ENCODE data around the gene RAMACL.
A peak's percentile ranks its signal among the peaks of the same experiment; 100 is the strongest.
"Not testable (repeated sequence)": the region's sequence is repeated elsewhere in the genome, so short reads cannot be mapped to it uniquely, and the experiment has no call there.

Gene RAMACL

DNA sequence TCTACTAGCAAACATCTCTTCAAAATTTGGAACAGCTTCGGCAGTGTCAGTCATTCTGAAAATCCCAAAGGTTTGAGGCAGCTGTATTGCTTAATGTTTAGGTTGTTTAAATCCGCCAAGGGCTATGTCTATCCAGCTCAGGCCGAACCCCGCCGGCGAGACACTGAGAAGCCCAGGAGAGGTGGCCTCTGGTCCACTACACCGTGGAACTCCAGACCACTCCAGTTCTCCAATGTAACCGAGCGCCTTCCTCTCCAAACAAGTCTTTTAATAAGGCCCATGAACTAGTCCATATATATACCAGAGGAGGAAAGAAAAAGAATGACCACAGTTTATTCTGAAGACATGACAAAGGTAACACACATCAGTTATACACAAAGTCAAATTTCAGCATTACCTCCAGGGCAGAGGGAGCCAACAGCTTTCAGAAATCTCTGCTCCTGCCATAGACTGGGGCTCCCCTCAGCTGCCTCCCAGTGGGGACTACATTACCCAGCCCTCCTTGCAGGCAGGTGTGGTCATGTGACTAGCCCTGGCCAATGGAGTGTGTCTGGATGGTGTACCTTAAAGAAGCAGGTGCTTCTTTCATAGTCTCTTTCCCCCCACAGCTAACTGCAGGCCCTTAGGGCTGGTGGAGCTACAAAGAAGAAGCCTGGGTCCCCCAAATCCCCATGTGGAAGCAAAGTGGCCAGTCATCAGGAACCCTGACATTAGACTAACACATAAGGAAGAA is at the start of gene RAMACL:
TSS of gene RAMACL (minus strand) at position 255 of the 733 bp plus-strand sequence. CDS start at position 54, 201 bp downstream.
- DNase-seq, result no peak

DNA sequence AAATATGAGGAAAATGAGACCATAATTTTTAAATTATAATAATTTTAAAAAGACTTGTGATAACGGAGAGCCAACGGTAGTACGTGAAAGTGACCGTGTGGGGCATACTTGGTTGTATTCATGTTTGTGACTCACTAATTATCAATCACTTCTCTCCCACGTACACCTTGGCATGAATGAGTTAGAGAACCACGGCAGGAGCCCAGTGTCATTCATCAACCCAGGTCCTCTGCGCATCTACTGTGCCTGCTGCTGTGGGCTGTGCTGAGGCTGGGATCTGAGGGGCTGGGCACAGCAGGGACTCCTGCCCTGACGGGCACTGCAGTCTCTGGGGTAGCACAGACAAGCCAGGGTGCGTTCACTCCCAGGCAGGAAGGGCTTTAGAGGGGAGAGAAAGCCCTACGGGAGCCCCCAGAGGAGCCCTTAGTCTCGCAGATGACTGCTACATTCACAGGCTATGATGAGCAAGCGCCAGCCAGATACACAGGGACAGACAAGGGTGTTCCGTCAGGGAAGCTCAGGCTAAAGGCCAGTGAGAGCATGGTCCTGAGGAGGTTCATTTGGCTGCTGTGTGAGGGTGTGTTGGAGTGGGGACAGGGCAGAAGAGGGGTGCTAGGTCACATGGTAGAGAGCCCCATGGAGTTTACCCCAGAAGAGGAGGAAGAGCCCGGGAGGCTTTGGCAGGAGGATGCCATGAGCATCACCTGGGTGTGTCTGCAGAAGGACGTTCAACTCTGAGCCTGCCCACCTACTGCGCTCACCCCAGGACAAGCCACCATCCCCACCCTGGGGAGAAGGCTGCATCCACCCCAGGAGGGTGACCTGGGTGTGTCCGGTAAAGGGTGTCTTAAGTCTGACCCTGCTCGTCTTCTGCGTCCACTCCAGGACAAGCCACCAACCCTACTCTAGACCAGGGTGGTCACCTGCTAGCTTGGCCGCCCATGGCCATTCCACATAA is 48.8 kb upstream of the RAMACL start:
- DNase-seq, result no peak

DNA sequence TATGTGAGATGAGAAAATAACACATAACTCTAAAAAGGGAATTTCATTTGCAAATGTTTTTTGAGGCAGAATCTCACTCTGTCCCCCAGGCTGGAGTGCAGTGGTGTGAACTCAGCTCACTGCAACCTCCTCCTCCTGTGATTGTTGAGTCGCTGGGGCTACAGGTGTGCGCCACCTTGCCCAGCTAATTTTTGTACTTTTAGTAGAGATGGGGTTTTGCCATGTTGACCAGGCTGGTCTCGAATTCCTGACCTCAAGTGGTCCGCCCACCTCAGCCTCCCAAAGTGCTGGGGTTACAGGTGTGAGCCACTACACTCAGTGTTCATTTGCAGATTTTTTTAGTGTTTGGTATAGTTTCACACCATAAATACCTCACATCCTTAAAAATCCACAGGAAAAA is 48.1 kb upstream of the RAMACL start:
- DNase-seq, result not testable (repeated sequence)

DNA sequence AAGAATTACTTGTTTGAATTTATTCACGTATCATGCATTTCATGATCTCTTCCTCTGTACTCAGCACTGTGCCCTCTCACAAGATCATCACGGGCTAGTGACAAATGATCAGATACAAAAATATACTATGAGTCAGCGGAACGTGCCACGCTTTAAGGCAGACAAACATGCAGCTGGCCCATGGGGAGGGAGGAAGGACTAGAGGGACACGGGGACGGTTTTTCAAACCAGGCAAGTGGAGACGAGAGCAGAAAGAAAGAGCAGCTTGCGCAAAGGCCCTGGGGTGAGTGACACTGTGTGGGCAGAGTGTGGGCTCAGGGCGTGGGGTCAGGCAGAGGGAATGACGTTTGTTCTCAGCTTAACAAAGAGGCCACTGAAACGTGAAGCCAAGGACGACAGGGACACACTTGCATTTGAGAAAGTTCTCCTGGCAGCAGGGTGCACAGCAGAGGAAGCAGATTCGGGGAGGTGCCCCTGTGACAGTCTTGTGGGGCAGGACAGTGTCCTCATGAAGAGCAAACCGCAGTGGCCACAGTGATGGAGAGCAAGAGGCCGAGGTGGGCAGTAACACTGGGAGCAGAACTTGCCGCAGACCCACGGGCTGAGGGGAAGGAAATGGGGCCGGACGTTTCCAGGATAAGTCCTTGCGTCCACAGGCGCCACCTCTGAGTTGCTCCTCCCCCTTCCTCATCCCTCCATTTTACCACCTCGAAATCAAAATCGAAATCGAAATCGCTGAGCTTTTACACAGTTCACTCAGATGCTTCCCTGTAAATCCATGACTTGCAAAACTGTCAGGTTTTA is 47.5 kb upstream of the RAMACL start:
- no peak for DNase-seq

DNA sequence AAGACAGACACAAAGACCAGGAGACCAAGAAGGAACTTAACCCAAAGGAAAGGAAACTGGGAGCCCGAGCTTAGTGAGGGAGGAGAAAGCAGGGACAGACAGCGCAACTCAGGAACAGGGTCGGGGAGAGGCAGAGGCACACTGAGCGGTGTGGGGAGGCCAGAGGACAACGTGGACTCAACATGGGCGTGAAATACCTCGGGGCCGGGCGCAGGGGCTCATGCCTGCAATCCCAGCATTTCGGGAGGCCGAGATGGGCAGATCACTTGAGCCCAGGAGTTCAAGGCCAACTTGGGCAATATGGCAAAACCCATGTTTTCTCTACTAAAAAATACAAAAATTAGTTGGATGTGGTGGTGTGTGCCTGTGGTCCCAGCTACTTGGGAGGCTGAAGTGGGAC is 46.3 kb upstream of the RAMACL start:
- no peak for DNase-seq

DNA sequence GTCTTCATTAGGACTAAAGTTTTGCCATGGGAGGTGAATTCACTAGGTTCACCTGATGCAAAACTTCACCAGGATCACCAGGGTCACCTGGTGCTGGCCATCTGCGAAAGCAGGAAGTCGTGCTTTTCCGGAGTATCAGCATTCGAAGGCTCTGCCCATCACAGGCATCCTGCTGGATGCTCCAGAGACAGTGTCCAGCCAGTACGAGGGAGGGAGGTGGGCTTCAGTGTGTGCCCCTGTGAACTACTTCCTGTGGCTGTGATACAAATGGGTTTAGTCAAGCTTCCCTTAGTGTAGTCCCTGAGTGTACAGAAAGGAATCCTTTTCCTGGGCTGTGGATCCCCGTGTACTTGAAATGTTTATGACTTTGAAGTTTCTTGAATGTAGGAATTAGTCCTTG is 44.0 kb upstream of the RAMACL start:
- no peak for DNase-seq

DNA sequence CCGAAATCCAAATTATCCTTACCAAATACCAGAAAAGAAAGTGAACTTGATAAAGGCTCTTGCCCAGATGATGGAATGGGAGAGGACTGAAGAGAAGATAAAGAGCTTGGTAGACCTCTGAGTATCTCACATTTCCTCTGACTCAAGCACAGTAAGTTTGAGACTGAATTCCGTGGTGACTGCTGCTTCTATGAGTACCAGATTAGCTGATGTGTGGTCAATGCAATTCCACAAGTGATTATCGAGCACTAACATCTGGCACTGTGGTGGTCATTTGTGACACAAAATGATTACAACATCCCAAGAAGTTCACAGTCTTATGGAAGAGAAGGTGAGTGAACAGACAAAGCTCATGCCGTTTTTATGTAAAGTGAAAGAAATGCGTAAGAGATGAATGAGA is 43.1 kb upstream of the RAMACL start:
- DNase-seq, result no peak

DNA sequence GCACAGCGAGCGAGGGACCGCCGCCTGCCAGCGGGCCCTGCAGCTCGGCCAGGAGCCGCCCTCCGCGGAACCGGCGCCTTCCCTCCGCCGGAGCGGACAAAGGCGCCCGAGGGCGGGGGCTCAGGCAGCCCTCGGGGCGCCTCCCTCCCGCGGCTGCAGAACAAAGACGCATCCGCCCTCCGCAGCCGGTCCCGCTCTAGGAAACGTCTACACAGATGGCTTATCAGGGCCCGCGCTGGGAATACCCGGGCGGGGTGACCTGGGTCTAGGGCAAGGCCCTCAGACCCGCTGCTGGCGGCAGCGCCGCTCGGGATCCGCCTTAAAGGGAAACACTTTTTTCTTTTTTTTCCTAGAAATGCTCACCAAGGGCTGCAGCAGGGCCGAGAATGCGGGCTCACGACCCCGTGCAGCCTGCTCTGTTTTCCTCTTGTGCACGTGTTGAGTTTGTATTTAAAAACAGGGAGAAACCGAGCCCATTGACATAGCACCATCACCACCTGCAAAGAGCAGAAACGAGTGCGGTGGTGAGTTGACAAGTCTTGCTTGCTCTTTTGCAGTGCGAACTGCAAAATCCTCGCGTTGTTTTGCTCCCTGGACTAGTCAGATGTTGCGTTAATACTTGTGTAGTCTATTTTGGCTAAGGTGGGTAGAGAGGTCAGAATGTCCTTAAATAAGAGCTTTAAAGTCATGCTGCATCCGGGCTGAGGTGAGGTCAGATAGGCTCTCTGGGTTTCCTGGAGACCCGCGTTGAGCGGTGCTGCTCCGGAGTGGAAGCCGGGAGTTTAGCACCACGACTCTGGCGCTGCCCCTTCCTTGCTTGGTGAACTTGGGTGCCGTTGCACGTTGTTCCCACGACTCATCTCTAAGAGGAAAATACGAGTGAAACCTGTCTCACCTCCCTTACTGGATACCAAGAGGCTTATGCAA is 41.7 kb upstream of the RAMACL start:
- peak; percentile 62 to 79 for DNase-seq

DNA sequence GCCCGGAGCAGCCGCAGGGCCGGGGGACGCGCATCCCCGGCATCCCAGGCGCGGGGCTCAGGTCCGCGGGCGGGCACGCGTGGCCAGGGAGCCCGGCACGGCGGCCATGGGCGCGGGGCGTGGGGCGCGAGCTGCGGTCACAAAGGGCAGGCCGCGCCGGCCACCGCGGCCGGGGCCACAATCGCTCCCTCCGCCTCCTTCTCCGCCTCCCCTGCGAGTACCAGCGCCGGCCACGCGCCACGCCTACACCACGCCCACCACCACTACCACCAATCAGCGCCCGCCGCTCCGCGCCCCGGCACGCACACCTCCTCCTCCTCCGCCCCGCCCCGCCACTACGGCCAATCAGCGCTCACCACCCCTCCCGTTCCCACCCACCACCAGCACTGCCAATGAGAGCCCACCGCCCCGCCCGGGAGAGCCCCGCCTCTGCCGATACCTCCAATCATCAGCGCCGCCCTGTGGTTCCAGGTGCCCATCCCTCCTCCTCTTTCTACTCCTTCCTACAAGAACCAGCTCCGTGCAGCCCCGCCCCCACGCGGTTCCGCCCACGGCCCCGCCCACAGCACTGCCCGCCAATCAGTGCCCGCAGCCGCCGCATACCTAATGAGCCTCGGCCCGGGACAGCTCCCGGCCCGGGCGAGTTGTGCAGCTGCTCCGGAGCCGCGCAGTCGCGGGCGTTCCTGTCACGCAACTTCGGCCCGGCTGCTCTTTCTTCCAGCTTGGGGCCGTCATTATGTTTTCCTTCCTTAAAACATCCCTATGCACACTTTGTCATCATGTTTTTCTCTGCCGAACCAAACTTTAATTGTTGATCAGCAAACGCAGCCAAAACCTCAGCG is 40.8 kb upstream of the RAMACL start, which contains the start of gene RPS6KA2:
TSS of gene RPS6KA2 (minus strand) at position 219 of the 842 bp plus-strand sequence. CDS start 232 bp downstream, outside the sequence.
- peak; percentile 99 to 100 for DNase-seq

DNA sequence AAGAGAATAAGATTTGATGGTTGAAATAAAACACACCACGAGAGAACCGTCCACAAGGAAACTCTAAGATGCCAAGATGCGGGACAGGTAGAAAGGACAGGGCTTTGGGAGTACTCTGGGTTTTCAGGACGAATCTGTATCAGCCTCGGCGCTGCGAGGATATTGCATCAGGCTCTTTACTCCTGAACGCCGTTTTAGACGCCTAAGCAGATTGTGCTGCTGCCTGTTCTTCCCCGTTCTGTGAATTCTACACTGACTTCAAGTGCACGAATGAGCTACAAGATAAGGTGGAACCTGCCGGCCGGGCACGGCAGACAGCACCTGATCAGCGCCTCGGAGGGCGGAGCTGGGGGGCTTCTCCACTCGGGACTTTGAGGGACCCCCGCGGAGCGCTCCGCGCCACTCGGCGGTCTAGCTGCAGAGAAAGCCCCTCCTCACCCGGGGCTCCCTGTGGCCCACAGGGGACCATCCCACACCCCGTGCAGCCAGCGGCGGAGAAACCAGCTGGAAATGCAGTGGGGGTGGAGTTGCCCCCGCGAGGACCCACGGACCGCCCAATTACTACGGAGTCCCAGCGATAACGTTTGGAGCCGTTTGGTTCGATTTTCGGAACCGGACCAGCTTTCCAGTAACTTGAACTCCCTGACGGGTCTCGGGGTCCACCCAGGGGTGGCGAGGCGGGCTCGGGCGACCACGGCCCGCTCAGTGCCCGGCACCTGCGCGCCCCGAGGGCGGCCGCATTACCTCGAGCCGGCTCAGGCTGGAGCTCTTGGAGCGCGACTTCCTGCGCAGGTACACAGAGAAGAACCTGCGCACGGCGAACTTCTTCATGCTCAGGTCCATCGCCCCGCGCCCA is 39.9 kb upstream of the RAMACL start:
- no peak for DNase-seq

DNA sequence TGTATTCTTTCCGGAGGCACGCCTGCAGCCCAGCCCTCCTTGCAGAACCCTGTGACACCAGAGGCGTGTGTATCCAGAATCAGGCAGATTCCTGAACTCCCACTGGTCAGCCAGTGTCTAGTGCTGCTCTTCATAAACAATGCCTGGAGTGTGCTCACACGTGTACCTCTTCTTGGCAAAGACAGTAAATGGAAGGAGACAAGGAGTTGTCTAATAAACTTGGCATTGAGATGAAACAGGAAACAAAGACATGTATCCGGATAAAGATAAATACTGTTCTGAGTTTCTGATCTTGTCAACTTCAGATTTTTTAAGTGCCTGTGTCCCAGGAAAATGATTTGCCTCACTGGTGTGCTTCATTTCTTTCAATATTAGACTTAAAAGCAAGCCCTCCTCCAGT is 38.9 kb upstream of the RAMACL start:
- DNase-seq, result no peak

DNA sequence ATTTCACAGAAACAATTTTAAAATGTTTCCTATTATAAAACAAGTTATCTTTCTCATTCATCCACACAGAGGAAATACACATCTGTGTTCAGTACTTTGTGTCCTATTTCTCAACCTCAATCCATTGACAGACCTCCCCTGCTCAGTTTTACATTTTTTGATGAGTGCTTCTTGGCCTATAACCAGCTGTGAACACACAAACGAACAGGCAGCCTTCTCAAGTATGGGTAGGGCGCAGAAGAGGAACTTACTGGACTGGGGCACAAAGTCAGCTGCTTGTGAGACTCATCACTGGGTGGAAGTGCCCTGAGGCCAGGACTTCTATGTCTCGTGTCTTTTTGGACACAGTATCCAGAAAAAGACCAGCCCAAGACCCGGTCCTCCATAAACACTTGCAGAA is 37.8 kb upstream of the RAMACL start:
- DNase-seq, result no peak

DNA sequence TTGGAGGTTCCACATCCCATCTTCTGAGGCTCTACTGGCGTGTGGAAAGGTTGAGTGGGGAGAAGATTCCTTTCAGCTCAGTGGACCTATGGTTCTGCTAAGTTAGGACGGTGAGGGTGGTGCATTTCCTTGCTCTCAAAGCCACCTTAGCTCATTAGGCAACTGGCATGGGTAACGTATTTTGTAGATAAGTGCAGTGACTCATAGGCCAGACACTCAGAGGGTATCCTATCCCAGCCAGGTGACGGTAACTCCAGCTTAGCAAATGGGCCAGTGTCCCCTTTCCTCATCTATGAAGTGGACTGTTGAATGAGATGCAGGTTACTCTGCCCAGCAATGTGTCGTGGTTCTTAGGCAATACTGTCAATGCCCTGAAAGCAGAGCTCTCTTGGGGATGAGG is 36.8 kb upstream of the RAMACL start:
- DNase-seq, result no peak

DNA sequence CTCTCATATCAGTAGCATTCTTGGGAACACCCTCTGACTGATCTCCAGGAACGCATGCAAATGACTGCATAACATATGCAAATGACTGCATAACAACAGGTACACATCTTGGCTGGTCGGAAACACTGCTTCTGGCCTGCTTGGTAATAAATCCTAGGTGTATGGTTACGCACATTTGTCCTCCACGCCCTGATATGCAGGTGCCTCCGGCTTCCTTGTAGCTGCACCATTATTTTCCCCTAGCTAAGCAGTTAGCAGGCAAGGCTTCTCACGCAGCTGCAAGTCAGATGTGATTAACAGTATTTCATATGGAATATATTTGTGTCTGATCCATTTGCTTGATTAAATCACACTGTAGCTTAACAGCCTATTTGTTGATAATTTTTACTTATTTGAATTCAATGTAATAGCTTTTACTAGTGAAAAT is 34.6 kb upstream of the RAMACL start:
- DNase-seq, result no peak

DNA sequence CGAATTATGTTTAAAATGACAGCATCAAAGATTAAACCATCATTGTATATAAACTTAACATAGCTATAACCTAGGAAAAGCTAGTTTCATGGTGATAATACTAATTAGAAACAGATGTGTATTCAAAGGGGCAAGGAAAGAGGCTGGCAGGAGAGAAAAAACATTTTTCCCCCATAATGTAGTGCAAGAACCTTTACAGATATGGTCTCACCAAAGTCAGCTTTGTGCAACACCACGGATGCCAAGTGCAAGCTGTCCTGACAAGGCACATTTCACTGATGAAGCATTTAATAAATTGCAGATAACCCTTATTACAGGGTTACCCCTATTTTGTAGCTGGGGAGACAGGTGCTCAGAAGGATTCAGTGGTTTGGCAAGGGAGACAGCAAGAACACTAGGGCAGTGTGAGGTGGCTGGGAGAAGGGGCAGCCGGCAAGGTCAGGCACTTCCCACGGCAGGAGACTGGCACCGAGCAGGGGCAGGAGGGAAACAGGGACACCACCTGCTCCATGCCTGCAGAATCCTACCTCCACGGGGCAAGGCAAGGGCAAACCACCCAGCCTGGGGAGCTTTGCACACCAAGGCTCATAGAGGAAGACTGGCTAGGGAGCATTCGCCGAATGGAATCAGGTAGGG is 34.1 kb upstream of the RAMACL start:
- no peak for DNase-seq

DNA sequence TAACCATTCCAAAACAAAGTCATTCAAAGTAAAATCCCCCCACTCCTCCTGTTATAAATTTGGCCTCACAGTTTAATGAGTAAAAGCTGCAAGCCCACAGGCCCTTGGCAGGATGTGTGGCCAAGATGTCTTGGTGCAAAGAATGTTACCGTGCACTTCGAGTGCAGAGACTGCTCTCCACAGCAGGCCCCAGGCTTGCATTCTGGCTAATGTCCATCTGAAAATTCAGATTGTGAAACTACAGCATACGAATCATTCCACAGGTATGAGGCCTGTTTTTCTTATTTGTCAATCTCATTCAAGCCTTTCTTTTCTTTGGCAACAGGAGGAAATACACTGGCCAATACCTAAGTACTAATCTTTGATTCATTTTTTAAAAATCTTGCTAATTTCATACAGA is 33.4 kb upstream of the RAMACL start:
- DNase-seq, result no peak

DNA sequence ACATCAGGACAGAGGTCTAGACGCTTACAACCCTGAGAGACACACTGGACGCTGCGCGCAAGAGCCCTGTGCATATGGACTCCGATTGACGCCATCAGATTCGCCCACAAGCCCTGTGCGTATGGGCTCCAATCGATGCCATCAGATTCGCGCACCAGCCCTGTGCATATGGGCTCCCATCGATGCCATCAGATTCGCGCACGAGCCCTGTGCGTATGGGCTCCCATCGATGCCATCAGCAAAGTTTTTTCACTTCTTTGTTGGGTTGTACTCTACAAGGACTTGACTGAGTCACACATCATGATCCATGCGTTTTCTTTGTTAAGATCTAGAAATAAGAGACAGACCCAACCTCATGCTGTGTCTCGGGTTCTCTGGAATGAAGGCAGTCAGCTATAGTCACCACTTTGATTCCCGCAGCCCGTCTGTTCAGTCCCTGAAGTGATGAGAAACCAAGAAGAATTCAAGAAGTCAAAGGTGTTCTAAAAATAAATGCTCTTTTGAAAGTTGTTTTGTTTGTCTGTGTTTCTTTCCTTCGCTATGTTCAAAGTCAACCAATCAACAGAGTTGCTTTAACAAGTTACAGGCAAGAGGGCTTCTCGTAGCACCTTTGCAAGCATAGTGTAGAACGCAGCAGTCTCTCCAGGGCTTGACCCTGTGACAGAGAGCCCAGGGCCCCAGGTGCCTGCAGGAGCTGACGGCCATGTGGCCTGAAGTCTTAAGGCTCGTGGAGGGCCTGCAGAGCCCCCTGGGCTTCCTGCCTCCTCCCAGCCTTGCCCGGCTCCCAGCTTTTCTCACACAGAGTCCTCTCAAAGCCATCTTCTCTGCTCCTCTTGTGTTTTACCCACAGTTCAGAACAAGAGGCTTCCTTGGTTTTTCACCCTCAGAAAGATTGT is 32.6 kb upstream of the RAMACL start:
- DNase-seq, result no peak

DNA sequence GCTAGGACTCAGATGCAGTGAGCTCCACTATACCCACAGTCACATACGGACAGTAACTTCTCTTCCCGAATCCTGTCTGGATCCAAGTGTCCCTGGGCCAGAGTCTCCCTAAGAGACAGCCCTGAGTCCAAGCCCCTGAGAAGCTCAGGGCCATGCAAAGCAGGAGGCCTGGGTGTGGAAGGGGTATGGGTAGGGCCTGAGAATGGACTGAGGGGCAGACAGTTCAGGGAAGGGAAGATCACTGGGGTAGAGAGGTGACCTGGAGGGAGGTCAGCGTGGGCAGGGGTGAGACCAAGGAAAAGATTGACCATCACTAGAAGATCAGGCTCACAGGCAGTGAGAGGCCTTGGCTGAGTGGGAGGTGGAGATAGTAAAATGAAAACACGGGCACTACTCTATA is 31.8 kb upstream of the RAMACL start:
- no peak for DNase-seq

All from hippocampal formation (tissue), 2 donors.